ENCODE measurements around the gene EXOC4. TPM values are rescaled to one million over a fixed set of nuclear protein-coding genes. Genes with fewer than 3 reads are reported as not detected.

EXOC4 gene
- total RNA-seq, 1 donor from 2014 or later: 94.0 TPM

DNA sequence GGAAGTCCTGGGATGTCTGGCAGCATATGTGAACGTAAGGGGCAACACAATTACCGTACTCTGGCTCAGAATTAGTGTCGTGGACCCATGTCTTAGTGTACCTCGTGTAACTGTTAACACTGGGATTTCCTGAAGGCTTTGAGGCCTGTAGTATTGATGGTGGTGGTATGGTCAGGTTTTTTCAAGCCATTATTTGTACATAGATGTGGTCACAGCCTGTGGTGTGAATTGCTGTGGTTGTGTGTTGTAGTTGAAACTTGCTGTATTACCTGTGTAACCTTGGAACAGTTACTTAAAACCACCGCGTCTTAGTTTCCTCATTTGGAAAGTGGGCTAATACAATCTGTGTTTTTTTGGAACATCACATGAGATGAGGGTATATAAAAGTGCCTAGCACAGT lies 5.3 kb downstream of the EXOC4 start:
- H3K4me3 Mint-ChIP-seq (ENCODE audit: unreplicated experiment): no peak overlapping the region
- DNase-seq (ENCODE audit: low spot score): no peak
- peaks cover 22% of the 10 kb centered on the region for H3K4me1 Mint-ChIP-seq (ENCODE audit: unreplicated experiment)
- TF ChIP-seq, protein P1, sequence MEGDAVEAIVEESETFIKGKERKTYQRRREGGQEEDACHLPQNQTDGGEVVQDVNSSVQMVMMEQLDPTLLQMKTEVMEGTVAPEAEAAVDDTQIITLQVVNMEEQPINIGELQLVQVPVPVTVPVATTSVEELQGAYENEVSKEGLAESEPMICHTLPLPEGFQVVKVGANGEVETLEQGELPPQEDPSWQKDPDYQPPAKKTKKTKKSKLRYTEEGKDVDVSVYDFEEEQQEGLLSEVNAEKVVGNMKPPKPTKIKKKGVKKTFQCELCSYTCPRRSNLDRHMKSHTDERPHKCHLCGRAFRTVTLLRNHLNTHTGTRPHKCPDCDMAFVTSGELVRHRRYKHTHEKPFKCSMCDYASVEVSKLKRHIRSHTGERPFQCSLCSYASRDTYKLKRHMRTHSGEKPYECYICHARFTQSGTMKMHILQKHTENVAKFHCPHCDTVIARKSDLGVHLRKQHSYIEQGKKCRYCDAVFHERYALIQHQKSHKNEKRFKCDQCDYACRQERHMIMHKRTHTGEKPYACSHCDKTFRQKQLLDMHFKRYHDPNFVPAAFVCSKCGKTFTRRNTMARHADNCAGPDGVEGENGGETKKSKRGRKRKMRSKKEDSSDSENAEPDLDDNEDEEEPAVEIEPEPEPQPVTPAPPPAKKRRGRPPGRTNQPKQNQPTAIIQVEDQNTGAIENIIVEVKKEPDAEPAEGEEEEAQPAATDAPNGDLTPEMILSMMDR (IDR thresholded peaks at IDR 0.05; ENCODE audit: unreplicated experiment): no peak
- peak overlapping the region; percentile 13 for H3K27ac Mint-ChIP-seq (ENCODE audit: unreplicated experiment)
- H3K27me3 Mint-ChIP-seq (ENCODE audit: unreplicated experiment): peaks cover 5% of the 10 kb centered on the region
- no peaks in the 10 kb centered on the region for H3K36me3 Mint-ChIP-seq (ENCODE audit: low read depth, unreplicated experiment)
- no peaks in the 10 kb centered on the region for H3K9me3 Mint-ChIP-seq (ENCODE audit: unreplicated experiment)

DNA sequence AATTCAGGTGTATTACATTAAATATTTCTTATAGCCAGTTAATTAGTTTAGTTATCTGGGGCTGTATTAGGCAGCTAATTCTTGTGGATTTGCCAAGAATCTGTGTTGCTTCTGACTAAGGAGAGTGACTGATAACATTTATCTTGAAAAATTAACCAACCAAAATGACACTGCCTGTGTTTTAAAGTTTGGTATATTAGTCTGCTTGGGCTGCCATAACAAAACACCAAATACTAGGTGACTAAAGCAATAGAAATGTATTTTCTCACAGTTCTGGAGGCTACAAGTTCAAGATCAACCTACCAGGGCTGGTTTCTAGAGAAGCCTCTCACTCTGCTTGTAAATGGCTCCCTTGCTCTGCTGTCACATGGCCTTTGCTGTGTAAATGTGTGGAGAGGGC lies 12.9 kb downstream of the EXOC4 start:
- Mint-ChIP-seq H3K27me3 (ENCODE audit: unreplicated experiment) (no peaks in the 10 kb centered on the region), H3K9me3 (ENCODE audit: unreplicated experiment) (no peaks in the 10 kb centered on the region), H3K4me1 (ENCODE audit: unreplicated experiment) (peaks cover 3% of the 10 kb centered on the region), H3K36me3 (ENCODE audit: low read depth, unreplicated experiment) (no peaks in the 10 kb centered on the region), H3K27ac (ENCODE audit: unreplicated experiment) (no peak overlapping the region), H3K4me3 (ENCODE audit: unreplicated experiment) (no peak overlapping the region)
- DNase-seq (ENCODE audit: low spot score): no peak
- TF ChIP-seq, protein P1 (IDR thresholded peaks at IDR 0.05; ENCODE audit: unreplicated experiment): no peak

DNA sequence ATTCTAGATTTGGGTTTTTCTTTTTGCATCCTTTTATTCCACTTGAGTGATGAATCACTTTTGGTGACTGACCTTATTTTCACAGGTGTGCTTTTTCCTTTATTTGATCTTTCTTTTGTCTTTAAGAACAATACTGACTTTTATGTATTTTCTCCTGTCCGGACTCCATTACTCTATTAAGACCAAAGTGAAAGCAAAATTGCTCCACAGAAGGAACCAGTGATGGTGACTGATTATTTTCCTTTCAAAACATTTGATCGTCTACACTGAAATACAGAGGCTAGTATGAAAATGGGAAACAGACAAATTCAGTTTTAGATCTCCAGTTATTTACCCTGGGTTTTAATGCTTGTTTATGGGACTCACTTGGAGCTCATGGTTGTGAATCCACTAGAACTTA lies 15.5 kb downstream of the EXOC4 start:
- Mint-ChIP-seq H3K27me3 (ENCODE audit: unreplicated experiment) (no peaks in the 10 kb centered on the region), H3K9me3 (ENCODE audit: unreplicated experiment) (no peaks in the 10 kb centered on the region), H3K36me3 (ENCODE audit: low read depth, unreplicated experiment) (no peaks in the 10 kb centered on the region), H3K4me1 (ENCODE audit: unreplicated experiment) (peaks cover 3% of the 10 kb centered on the region), H3K4me3 (ENCODE audit: unreplicated experiment) (no peak overlapping the region), H3K27ac (ENCODE audit: unreplicated experiment) (no peak overlapping the region)
- TF ChIP-seq, protein P1 (IDR thresholded peaks at IDR 0.05; ENCODE audit: unreplicated experiment): no peak
- DNase-seq (ENCODE audit: low spot score): no peak

DNA sequence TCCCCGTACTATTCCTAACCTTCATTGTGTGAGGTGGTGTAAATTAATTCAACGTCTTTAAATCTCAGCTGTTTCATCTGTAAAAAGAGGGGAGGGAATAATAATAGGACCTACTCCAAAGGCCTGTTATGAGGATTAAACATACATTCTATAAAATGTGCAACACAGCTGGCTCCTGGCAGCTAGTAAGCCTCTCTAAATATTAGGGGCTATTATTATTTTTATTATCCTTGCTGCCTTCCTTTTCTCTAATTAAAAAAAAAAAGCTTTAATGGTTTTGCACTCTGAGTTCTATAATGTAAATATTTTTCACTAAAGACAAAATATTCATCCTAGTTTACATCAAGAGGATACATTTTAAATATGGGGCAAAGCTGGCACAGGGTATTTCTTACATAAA lies 19.5 kb downstream of the EXOC4 start:
- H3K9me3 Mint-ChIP-seq (ENCODE audit: unreplicated experiment): no peaks in the 10 kb centered on the region
- H3K27me3 Mint-ChIP-seq (ENCODE audit: unreplicated experiment): no peaks in the 10 kb centered on the region
- TF ChIP-seq, protein P1 (IDR thresholded peaks at IDR 0.05; ENCODE audit: unreplicated experiment): no peak
- no peak overlapping the region for H3K4me3 Mint-ChIP-seq (ENCODE audit: unreplicated experiment)
- H3K27ac Mint-ChIP-seq (ENCODE audit: unreplicated experiment): no peak overlapping the region
- H3K4me1 Mint-ChIP-seq (ENCODE audit: unreplicated experiment): peaks cover 2% of the 10 kb centered on the region
- DNase-seq (ENCODE audit: low spot score): no peak
- H3K36me3 Mint-ChIP-seq (ENCODE audit: low read depth, unreplicated experiment): no peaks in the 10 kb centered on the region

DNA sequence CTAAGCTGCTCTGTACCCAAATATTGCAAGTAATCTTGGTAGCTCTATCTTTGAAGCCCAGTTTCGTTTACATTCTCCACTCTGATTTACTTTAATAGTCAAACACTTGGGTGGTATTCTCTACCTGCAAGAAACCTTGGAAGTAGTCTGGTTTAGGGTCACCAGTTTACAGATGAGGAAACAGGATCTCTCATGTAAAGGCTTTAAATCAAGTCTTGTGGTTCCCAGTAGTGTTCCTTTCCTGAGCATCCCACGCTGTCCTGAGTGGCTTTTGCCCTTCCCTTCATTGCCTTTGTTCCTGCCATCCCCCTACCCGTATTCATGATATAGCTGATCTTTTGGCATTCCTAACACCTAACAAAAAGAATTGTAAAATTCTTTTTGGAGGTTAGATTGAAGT lies 20.3 kb downstream of the EXOC4 start:
- TF ChIP-seq, protein P1 (IDR thresholded peaks at IDR 0.05; ENCODE audit: unreplicated experiment): no peak
- no peaks in the 10 kb centered on the region for H3K9me3 Mint-ChIP-seq (ENCODE audit: unreplicated experiment)
- no peak overlapping the region for H3K4me3 Mint-ChIP-seq (ENCODE audit: unreplicated experiment)
- no peaks in the 10 kb centered on the region for H3K4me1 Mint-ChIP-seq (ENCODE audit: unreplicated experiment)
- no peak overlapping the region for H3K27ac Mint-ChIP-seq (ENCODE audit: unreplicated experiment)
- no peak for DNase-seq (ENCODE audit: low spot score)
- no peaks in the 10 kb centered on the region for H3K27me3 Mint-ChIP-seq (ENCODE audit: unreplicated experiment)
- H3K36me3 Mint-ChIP-seq (ENCODE audit: low read depth, unreplicated experiment): peaks cover 5% of the 10 kb centered on the region
